Measurements from ENCODE around the gene NSD1.
"Not testable (repeated sequence)": the region's sequence is repeated elsewhere in the genome, so short reads cannot be mapped to it uniquely, and the experiment has no call there.

Gene NSD1

DNA sequence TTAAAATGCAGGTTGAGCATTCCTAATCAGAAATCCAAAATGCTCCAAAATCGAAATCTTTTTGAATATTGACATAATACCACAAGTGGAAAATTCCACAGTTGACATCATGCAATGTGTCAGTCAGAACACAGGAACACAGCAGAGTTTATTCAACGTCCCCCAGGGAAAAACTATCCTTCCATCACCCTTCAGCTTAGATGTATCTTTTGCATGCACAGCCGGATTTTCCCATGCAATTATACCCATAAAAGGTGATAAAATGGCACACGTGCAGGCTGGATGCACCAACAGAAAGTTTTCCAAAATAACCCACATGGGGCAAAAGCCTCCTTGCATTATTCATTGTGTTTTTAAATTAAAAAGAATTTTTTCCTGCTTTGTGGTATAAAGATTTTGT, 98.8 kb downstream of the NSD1 start:
- DNase-seq = no peak

DNA sequence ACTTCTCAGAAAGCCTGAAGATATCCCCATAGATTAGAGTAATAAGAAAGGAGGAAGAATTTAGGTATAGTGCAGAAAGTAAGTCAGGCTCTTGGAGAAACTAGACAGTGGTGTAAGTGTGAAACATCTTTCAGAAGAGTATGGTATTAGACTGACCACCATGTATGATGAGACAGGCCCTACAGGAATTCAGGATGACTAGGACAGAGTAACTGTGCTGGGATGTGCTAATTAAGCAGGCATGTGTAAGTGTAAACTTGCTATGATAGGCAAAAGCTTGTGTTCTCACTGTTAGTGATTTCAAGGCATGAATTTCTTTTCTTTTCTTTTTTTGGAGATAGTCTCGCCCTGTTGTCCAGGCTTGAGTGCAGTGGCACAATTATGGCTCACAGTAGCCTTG, 99.2 kb downstream of the NSD1 start:
- DNase-seq = no peak

DNA sequence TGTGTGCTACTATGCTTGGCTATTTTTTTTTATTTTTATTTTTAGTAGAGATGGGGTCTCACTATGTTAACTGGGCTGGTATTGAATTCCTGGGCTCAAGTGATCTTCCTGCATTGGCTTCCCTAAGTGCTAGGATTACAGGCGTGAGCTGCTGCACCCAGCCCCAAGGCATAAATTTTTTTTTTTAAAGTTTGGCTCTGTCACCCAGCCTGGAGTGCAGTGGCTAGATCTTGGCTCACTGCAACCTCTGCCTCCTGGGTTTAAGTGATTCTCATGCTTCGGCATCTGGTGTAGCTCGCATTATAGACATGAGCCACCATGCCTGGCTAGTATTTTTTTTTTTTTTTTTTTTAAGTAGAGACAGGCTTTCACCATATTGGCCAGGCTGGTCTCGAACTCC, 99.6 kb downstream of the NSD1 start:
- no peak for DNase-seq

- no peak for DNase-seq
Measured at GRCh38 chr5:177233802-177234201, 100.2 kb downstream of the NSD1 start.

- DNase-seq = no peak
Measured at GRCh38 chr5:177234841-177235240, 101.3 kb downstream of the NSD1 start.

DNA sequence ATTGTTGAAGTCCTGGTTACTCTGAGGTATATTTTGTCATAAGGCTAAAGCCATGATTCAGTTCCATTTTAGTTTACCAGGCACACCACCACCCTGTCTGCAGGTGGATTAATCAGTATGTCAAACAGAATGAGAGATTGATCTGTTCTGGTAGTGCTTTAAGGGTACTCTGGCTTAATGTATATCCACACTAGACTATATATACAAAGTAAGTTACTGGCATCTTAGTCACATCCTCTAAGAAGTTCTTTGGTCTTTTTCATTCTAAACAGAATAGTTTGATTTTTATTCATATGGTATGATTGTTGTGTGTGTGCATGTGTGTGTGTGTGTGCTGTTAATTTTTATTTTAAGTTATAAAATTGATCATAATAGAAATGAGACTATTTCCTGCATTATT, 108.2 kb downstream of the NSD1 start:
- no peak for DNase-seq

- DNase-seq = no peak
Measured at GRCh38 chr5:177242304-177242703, 108.7 kb downstream of the NSD1 start.

GRCh38 chr5:177249761-177250537, 116.4 kb downstream of the NSD1 start:
- no peak for DNase-seq

- no peak for DNase-seq
Measured at GRCh38 chr5:177253252-177253651, 119.7 kb downstream of the NSD1 start.

GRCh38 chr5:177256296-177256695, 122.7 kb downstream of the NSD1 start:
- no peak for DNase-seq

DNA sequence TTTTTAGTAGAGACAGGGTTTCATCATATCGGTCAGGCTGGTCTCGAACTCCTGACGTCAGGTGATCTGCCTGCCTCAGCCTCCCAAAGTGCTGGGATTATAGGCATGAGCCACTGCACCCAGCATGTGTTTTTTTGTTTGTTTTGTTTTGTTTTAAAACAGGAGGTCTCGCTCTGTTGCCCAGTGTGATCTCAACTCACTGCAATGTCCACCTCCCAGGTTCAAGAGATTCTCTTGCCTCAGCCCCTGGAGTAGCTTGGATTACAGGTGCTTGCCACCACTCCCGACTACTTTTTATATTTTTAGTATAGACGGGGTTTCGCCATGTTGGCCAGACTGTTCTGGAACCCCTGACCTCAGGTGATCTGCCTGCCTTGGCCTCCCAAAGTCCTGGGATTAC, 125.1 kb downstream of the NSD1 start:
- not testable (repeated sequence) for DNase-seq

- no peak for DNase-seq
Measured at GRCh38 chr5:177260961-177261360, 127.4 kb downstream of the NSD1 start.

GRCh38 chr5:177261510-177261909, 127.9 kb downstream of the NSD1 start:
- DNase-seq = no peak

DNA sequence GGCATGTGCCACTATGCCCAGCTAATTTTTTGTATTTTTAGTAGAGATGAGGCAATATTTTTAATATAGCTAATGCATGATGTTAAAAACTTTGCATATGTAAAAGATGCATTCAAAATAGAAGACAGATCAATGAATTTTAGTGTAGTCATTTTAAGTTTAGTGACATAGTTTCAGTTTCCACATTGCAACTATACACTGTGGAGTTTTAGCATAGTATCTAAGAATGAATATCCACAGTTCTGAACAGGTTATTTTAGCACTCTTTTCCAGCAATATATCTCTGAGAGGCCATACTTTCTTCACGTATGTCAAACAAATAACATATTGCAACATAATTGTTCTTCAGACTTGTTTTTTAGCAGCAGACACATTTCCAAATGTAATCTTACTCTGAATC, 130.6 kb downstream of the NSD1 start:
- DNase-seq = no peak

GRCh38 chr5:177265395-177265794, 131.8 kb downstream of the NSD1 start:
- DNase-seq = no peak

- DNase-seq = no peak
Measured at GRCh38 chr5:177269232-177269895, 135.8 kb downstream of the NSD1 start.

DNA sequence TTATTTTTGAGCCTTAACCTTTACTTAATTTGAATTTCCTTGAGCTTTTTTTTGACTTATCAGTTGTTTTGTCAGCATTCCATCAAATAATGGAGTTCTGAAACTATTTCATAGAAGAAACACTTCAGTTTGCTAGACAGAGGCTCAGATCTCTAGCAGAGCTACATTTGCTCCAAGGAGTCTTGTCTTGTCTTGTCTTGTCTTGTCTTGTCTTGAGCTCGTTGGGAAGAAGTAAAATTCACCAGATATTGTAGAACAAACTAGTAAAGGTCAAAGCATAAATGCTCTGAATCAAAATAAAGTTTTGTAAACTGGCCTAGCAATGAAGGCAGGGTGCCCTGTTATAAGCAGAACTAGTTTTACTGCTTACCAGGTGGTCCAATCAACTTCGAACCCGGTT, 136.4 kb downstream of the NSD1 start:
- DNase-seq = no peak

GRCh38 chr5:177270653-177271052, 137.1 kb downstream of the NSD1 start:
- DNase-seq = no peak

DNA sequence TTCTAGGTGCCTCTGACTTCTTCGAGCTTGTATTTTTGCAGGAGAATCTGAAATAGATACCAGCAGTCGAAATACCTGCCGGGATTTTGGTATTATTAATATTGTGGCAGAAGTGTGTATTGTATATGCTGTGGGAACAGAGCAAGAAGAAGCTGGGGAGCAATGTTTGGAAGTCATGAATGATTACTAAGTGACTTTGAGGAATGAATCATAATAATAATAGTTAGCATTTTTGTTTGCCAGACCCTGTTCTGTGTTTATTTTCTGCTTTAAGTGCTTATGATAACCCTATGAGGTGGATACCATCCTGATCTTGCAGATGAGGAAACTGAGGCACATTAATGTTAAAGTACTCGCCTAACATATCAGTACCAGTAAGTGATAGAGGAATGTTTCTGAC, 137.5 kb downstream of the NSD1 start:
- DNase-seq = no peak

- no peak for DNase-seq
Measured at GRCh38 chr5:177275883-177276282, 142.3 kb downstream of the NSD1 start.

DNA sequence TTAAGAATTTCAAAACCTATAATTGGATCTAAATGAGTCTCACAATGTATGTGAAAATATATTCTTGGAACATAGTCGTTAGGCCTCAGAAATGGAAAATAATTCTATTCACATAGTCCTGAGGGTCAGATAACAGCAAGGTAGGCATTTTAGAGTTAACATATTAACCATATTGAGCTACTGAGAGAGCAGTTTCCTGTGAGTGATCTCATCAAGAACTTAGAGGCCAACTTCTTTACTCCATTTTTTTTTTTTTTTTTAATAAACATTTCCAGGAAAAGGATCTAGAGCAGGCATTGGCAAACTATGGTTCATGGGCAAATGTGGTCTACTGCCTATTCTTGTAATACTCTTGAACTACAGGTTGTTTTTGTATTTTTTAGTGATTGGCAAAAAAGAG, 143.3 kb downstream of the NSD1 start:
- no peak for DNase-seq

DNA sequence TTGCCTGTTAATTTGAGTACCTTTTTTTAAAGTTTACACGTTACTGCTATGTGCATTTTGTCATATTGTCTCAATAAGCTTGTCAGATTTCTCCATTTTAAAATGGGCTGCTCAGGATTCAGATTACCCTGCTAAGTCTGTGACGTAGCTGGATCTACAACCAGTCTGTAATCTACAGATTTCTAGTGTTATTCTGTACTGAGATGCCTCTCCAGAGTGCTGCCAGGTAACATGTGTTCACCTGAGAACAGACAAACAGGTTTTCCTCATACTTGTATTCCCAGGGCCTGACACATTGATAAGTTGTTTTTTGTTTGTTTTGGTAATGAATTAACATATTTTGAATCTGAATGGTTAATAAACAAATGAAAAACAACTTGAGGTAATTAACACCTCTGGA, 154.6 kb downstream of the NSD1 start:
- no peak for DNase-seq

GRCh38 chr5:177290816-177291596, 157.4 kb downstream of the NSD1 start:
- DNase-seq = no peak

DNA sequence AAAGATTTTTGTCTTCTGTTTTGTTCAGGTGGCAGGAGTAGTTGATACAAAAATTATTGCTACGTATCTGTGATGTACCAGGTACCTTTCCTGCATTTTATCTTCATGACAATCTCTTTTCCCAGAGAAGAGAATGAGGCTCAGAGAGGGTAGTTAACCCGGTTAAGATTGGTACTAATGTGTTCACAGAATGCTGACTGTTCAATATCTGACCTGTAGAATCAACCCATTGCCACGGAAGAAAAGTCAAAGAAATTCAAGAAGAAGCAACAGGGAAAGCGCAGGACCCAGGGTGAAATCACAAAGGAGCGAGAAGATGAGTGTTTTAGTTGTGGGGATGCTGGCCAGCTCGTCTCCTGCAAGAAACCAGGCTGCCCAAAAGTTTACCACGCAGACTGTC, 158.2 kb downstream of the NSD1 start:
- DNase-seq = no peak
